Activated naive CD8-positive, alpha-beta T cell treated with anti-CD3 and anti-CD28 coated beads, Interleukin-2, amount 50 U/mL, for 24 hours (primary cell): ENCODE data around the gene KISS1R.

Source experiments
- ATAC-seq: fragments of 150-1000 bp; cut with Tn5 transposase; one replicate; pipeline ENCODE4 v1.10.0; 2021
- DNase-seq: peaks from one replicate; pipeline ENCODE4 v3.0.0; 2021
- H3K27ac Mint-ChIP-seq: one replicate; pipeline ENCODE4 v1.8.0; 2021; ENCODE audit warnings: mild to moderate bottlenecking, mixed read lengths
- H3K27me3 Mint-ChIP-seq: one replicate; pipeline ENCODE4 v1.8.0; 2021; ENCODE audit warnings: mixed read lengths
- H3K36me3 Mint-ChIP-seq: one replicate; pipeline ENCODE4 v1.8.0; 2021; ENCODE audit warnings: low read depth, mixed read lengths
- H3K4me1 Mint-ChIP-seq: one replicate; pipeline ENCODE4 v1.8.0; 2021; ENCODE audit warnings: mixed read lengths
- H3K4me3 Mint-ChIP-seq: one replicate; pipeline ENCODE4 v1.8.0; 2021; ENCODE audit warnings: mild to moderate bottlenecking, moderate library complexity, mixed read lengths
- H3K9me3 Mint-ChIP-seq: one replicate; pipeline ENCODE4 v1.8.0; 2021; ENCODE audit warnings: mixed read lengths

KISS1R gene

GRCh38 chr19:964116-964520, 47.0 kb downstream of the KISS1R start:
- Mint-ChIP-seq H3K4me1 (no peaks in the 10 kb centered on the region), H3K27ac (no peak overlapping the region), H3K36me3 (peaks cover 9% of the 10 kb centered on the region), H3K9me3 (no peaks in the 10 kb centered on the region), H3K4me3 (no peak overlapping the region), H3K27me3 (no peaks in the 10 kb centered on the region)
- no peak for ATAC-seq
- no peak for DNase-seq

- ATAC-seq (no peak), DNase-seq (no peak)
- no peaks in the 10 kb centered on the region for H3K4me1 Mint-ChIP-seq
- H3K36me3 Mint-ChIP-seq = peaks cover 9% of the 10 kb centered on the region
- no peaks in the 10 kb centered on the region for H3K9me3 Mint-ChIP-seq
- no peak overlapping the region for H3K27ac Mint-ChIP-seq
- H3K4me3 Mint-ChIP-seq = no peak overlapping the region
- H3K27me3 Mint-ChIP-seq = no peaks in the 10 kb centered on the region
Measured at GRCh38 chr19:964761-965694, 47.9 kb downstream of the KISS1R start.

GRCh38 chr19:966485-967088, 49.5 kb downstream of the KISS1R start:
- Mint-ChIP-seq H3K36me3 (peaks cover 19% of the 10 kb centered on the region), H3K9me3 (no peaks in the 10 kb centered on the region), H3K27me3 (no peaks in the 10 kb centered on the region), H3K4me1 (no peaks in the 10 kb centered on the region), H3K4me3 (no peak overlapping the region), H3K27ac (no peak overlapping the region)
- DNase-seq (no peak), ATAC-seq (no peak)
